BLaER1 treated with 17β-estradiol and CSF1 and Interleukin-3, amounts not matched to agents 10 nM and 100 nM (cell line): ENCODE data around the gene GRID1.
A peak's percentile ranks its signal among the peaks of the same experiment; 100 is the strongest.

Experiments
- H3K27ac ChIP-seq, 11 experiments: shearing (Covaris generic); formaldehyde crosslinking; 2 replicates each; pipeline ENCODE4 v1.8.1; 2022
- H3K27me3 ChIP-seq, 11 experiments: shearing (Covaris generic); formaldehyde crosslinking; 2 replicates each; pipeline ENCODE4 v1.8.1; 2022
- H3K36me3 ChIP-seq, 11 experiments: shearing (Covaris generic); formaldehyde crosslinking; 2 replicates each; pipeline ENCODE4 v1.8.1; 2022
- H3K4me1 ChIP-seq, 10 experiments: shearing (Covaris generic); formaldehyde crosslinking; 2 replicates each; pipeline ENCODE4 v1.8.1; 2022
- H3K4me2 ChIP-seq, 11 experiments: shearing (Covaris generic); formaldehyde crosslinking; 2 replicates each; pipeline ENCODE4 v1.8.1; 2022
- H3K4me3 ChIP-seq, 10 experiments: shearing (Covaris generic); formaldehyde crosslinking; 2 replicates each; pipeline ENCODE4 v1.8.1; 2022
- H3K9ac ChIP-seq, 11 experiments: shearing (Covaris generic); formaldehyde crosslinking; 2 replicates each; pipeline ENCODE4 v1.8.1; 2022
- H3K9me3 ChIP-seq, 11 experiments: shearing (Covaris generic); formaldehyde crosslinking; replicated peaks in 1 of 11; 2 replicates each; pipeline ENCODE4 v1.8.1; 2022
- H4K20me1 ChIP-seq, 11 experiments: shearing (Covaris generic); formaldehyde crosslinking; 2 replicates each; pipeline ENCODE4 v1.8.1; 2022
- Cebpa-rat ChIP-seq, 11 experiments: shearing (Covaris generic); IDR thresholded peaks; 2 replicates each; pipeline ENCODE4 v1.8.1; 2022

GRID1 gene

GRCh38 chr10:86194684-86195083 is 171.9 kb downstream of the GRID1 start:
- peaks cover 0 to 38% (median 21%) of the 10 kb centered on the region in 10 experiments; a peak in 16 of 20 replicates for H3K4me1 ChIP-seq

DNA sequence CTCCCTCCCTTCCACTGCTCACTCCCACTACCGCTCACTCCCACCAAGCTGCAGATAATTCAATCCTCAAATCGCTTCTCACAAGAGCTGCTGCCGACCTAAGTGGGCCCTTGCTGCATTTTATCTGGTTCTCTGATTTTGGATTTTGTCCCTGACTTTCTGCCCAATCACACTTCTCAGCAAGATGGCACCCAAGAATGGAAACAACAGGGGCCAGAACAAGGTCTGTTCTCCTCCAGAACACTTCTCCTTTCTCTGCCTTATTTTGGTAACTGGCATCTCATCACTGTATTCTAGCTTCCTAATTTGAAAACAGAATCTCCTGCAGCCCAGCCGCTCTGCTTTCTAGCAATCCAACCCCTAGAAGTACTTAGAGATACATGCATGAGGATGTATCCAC is 172.8 kb downstream of the GRID1 start:
- peaks cover 0 to 40% (median 21%) of the 10 kb centered on the region in 10 experiments; a peak in 16 of 20 replicates for H3K4me1 ChIP-seq
- no peaks in the 10 kb centered on the region for H3K36me3 ChIP-seq
- no peak overlapping the region for H3K9ac ChIP-seq
- H3K4me3 ChIP-seq: no peak overlapping the region
- TF ChIP-seq Cebpa-rat (IDR thresholded peaks at IDR 0.05): no peak
- H3K27ac ChIP-seq: no peak overlapping the region
- H3K4me2 ChIP-seq: peak overlapping the region in 8 of 11 experiments; percentile 53 to 88 (median 78); a peak in 16 of 22 replicates
- H3K9me3 ChIP-seq: no peaks in the 10 kb centered on the region
- H3K27me3 ChIP-seq: no peaks in the 10 kb centered on the region
- peaks cover 0 to 3% (median 0%) of the 10 kb centered on the region in 11 experiments; a peak in 2 of 22 replicates for H4K20me1 ChIP-seq

More at GRCh38 chr10:86194684-86195083, 171.9 kb downstream of the GRID1 start:
- H3K9ac ChIP-seq: no peak overlapping the region
- no peak for TF ChIP-seq Cebpa-rat (IDR thresholded peaks at IDR 0.05)
- 0 out of 22 replicates have a peak, but pooled peaks cover 0 to 6% (median 0%) of the 10 kb centered on the region in 11 experiments for H3K9me3 ChIP-seq
- no peaks in the 10 kb centered on the region for H3K36me3 ChIP-seq
- no peak overlapping the region for H3K27ac ChIP-seq
- H4K20me1 ChIP-seq: peaks cover 0 to 3% (median 0%) of the 10 kb centered on the region in 11 experiments; a peak in 2 of 22 replicates
- no peaks in the 10 kb centered on the region for H3K27me3 ChIP-seq
- peak overlapping the region in 7 of 11 experiments; percentile 14 to 53 (median 38); a peak in 10 of 22 replicates for H3K4me2 ChIP-seq
- no peak overlapping the region for H3K4me3 ChIP-seq

DNA sequence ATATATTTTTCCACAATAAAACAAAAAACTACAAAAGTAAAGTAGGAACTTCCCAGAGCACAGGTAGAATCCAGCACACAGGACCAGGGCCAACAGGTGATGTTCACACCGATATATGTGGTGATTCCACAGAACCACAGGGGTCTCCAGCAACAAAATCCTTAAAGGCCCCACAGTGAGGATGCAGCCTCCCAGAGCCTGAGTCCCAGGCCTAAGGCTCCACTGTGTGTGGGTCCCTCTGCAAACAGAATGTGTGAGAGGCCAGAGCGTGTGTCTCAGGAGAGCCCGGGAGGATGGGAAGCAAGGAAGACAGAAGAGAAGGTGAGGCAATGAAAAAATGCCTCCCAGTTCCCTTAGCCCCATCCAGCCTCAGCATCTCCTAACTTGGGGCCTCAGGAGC is 173.9 kb downstream of the GRID1 start:
- H4K20me1 ChIP-seq: peaks cover 0 to 3% (median 0%) of the 10 kb centered on the region in 11 experiments; a peak in 2 of 22 replicates

DNA sequence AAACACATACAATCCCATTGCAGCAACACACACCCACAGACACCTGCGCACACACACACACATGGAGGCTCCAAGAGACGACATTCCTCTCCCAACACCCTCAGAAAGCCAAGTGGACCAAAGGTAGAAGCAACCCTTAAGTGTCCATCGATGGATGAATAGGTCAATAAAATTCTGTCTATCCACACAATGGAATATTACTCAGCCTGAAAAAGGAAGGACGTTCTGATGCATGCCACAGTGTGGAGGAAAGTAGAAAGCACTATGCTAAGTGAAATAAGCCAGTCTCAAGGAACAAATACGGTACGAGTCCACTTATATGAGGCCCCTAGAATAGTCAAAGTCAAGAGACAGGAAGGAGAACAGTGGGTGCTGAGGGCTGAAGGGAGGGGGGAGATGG is 174.4 kb downstream of the GRID1 start:
- no peak for TF ChIP-seq Cebpa-rat (IDR thresholded peaks at IDR 0.05)
- H3K4me1 ChIP-seq: peaks cover 0 to 45% (median 21%) of the 10 kb centered on the region in 10 experiments; a peak in 16 of 20 replicates
- no peak overlapping the region for H3K27ac ChIP-seq
- H3K9me3 ChIP-seq: peaks cover 0 to 2% (median 0%) of the 10 kb centered on the region in 11 experiments; a peak in 1 of 22 replicates
- H3K36me3 ChIP-seq: no peaks in the 10 kb centered on the region
- no peak overlapping the region for H3K4me3 ChIP-seq
- peaks cover 0 to 3% (median 0%) of the 10 kb centered on the region in 11 experiments; a peak in 2 of 22 replicates for H4K20me1 ChIP-seq
- H3K9ac ChIP-seq: no peak overlapping the region
- no peak overlapping the region for H3K4me2 ChIP-seq
- no peaks in the 10 kb centered on the region for H3K27me3 ChIP-seq

More for the DNA sequence above, 173.9 kb downstream of the GRID1 start:
- H3K36me3 ChIP-seq: no peaks in the 10 kb centered on the region
- H3K4me3 ChIP-seq: no peak overlapping the region
- no peak overlapping the region for H3K27ac ChIP-seq
- H3K9ac ChIP-seq: no peak overlapping the region
- no peaks in the 10 kb centered on the region for H3K27me3 ChIP-seq
- no peaks in the 10 kb centered on the region for H3K9me3 ChIP-seq
- peaks cover 0 to 45% (median 21%) of the 10 kb centered on the region in 10 experiments; a peak in 16 of 20 replicates for H3K4me1 ChIP-seq
- no peak for TF ChIP-seq Cebpa-rat (IDR thresholded peaks at IDR 0.05)
- H3K4me2 ChIP-seq: peak overlapping the region in 9 of 11 experiments; percentile 2 to 88 (median 78); a peak in 16 of 22 replicates

GRCh38 chr10:86191686-86192085 is 174.9 kb downstream of the GRID1 start:
- Histone ChIP-seq H3K27me3 (no peaks in the 10 kb centered on the region), H3K4me2 (no peak overlapping the region), H3K27ac (no peak overlapping the region), H3K4me1 (peaks cover 0 to 45% (median 21%) of the 10 kb centered on the region in 10 experiments; a peak in 16 of 20 replicates), H3K9me3 (peaks cover 0 to 6% (median 3%) of the 10 kb centered on the region in 11 experiments; a peak in 10 of 22 replicates), H3K9ac (no peak overlapping the region), H4K20me1 (peaks cover 0 to 3% (median 0%) of the 10 kb centered on the region in 11 experiments; a peak in 2 of 22 replicates), H3K4me3 (no peak overlapping the region), H3K36me3 (no peaks in the 10 kb centered on the region)
- no peak for TF ChIP-seq Cebpa-rat (IDR thresholded peaks at IDR 0.05)

DNA sequence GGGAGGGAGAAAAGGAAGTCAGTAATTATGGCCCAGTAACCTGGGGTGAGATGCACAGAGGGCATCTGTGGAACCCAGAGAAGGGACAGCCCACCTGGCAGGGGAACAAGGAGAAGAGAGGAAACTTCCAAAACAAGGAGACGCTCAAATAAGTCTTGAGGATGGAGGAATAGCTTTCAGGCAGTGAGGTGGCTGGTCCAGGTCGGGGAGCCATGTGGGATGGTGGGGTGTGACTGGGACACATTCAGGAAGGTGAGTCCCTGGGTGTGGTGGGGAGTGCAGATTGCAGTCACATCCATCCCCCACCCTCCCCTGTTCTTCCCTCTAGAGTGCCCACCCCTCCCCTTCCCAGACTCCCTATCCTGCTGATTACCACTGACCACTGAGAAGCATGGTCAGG is 175.4 kb downstream of the GRID1 start:
- H3K9ac ChIP-seq: no peak overlapping the region
- peaks cover 0 to 45% (median 21%) of the 10 kb centered on the region in 10 experiments; a peak in 16 of 20 replicates for H3K4me1 ChIP-seq
- H4K20me1 ChIP-seq: peaks cover 0 to 3% (median 0%) of the 10 kb centered on the region in 11 experiments; a peak in 2 of 22 replicates
- no peak overlapping the region for H3K4me2 ChIP-seq
- TF ChIP-seq Cebpa-rat (IDR thresholded peaks at IDR 0.05): no peak
- H3K4me3 ChIP-seq: no peak overlapping the region
- H3K27ac ChIP-seq: no peak overlapping the region
- peaks cover 0 to 12% (median 8%) of the 10 kb centered on the region in 11 experiments; a peak in 15 of 22 replicates for H3K9me3 ChIP-seq
- no peaks in the 10 kb centered on the region for H3K27me3 ChIP-seq
- no peaks in the 10 kb centered on the region for H3K36me3 ChIP-seq

DNA sequence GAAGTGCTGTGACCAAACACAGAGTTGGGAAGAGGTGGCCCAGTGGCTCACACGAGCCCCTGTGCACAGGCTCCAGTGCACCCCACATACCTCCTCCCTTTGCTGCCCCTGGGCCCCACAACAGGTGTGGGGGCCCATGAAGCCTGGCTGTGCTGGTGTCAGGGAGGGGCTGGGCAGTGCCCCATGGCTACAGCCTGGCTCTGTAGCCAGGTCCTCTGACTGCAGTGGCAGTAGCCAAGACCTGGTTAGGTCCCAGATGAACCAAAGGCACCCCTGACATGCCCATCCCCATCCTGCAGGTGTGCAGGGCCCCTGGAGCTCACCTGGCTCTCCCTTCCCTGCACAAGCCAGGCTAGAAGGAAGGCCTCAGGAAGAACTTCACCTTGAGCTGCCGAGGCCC is 176.3 kb downstream of the GRID1 start:
- peaks cover 0 to 17% (median 14%) of the 10 kb centered on the region in 11 experiments; a peak in 16 of 22 replicates for H3K9me3 ChIP-seq
- H3K4me1 ChIP-seq: peaks cover 0 to 41% (median 21%) of the 10 kb centered on the region in 10 experiments; a peak in 16 of 20 replicates
- H3K4me3 ChIP-seq: no peak overlapping the region
- H3K27me3 ChIP-seq: no peaks in the 10 kb centered on the region
- H3K27ac ChIP-seq: no peak overlapping the region
- peaks cover 0 to 3% (median 0%) of the 10 kb centered on the region in 11 experiments; a peak in 2 of 22 replicates for H4K20me1 ChIP-seq
- peak overlapping the region in 1 of 11 experiments; percentile 15; a peak in 1 of 22 replicates for H3K4me2 ChIP-seq
- H3K36me3 ChIP-seq: no peaks in the 10 kb centered on the region
- H3K9ac ChIP-seq: no peak overlapping the region
- TF ChIP-seq Cebpa-rat (IDR thresholded peaks at IDR 0.05): no peak

- Histone ChIP-seq H3K27me3 (no peaks in the 10 kb centered on the region), H3K4me1 (peaks cover 0 to 37% (median 20%) of the 10 kb centered on the region in 10 experiments; a peak in 16 of 20 replicates), H3K27ac (no peak overlapping the region), H4K20me1 (peaks cover 0 to 3% (median 0%) of the 10 kb centered on the region in 11 experiments; a peak in 2 of 22 replicates), H3K36me3 (no peaks in the 10 kb centered on the region), H3K9me3 (peaks cover 0 to 17% (median 14%) of the 10 kb centered on the region in 11 experiments; a peak in 16 of 22 replicates), H3K9ac (no peak overlapping the region), H3K4me2 (peak overlapping the region in 1 of 11 experiments; percentile 15; a peak in 2 of 22 replicates), H3K4me3 (no peak overlapping the region)
- TF ChIP-seq Cebpa-rat (IDR thresholded peaks at IDR 0.05): no peak
These were observed 176.7 kb downstream of the GRID1 start for GRCh38 chr10:86189891-86190290.

DNA sequence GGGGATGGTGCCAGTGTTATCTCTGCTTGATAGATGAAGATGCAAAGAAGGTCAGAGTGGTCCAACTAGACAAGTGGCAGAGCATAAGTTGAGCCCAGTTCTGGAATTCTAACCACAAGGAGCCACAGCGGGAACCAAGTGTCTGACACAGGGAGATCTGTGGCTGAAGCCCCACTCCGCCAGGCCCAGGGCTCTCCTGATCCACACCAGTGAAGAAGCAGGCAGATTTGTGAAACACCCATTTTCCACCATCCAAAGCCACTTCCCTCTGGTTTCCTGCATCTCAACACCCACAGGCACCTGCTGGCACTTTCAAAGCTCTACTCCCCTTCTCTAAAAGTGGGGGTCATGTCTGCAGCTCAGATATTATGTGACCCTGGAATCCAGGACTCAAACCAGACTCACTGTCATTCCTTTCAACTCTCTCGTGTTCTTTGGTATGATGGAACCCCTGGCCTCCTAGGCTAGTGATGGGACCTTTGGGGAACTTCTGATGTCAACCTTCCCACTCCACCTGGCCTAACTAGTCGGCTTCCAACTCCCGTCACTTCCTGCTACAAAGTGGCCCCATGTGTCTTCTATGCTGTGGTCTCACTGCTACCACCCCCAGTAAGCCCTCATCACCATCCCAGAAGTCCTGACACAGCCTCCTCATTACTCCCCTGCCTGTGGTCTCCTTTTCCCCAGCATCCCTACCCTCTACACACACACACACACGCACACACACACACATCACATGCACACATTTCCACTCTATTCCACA is 177.6 kb downstream of the GRID1 start:
- H3K36me3 ChIP-seq: no peaks in the 10 kb centered on the region
- no peak for TF ChIP-seq Cebpa-rat (IDR thresholded peaks at IDR 0.05)
- no peak overlapping the region for H3K27ac ChIP-seq
- H3K27me3 ChIP-seq: no peaks in the 10 kb centered on the region
- peaks cover 0 to 17% (median 14%) of the 10 kb centered on the region in 11 experiments; a peak in 16 of 22 replicates for H3K9me3 ChIP-seq
- no peaks in the 10 kb centered on the region; a peak in 1 of 22 replicates for H4K20me1 ChIP-seq
- peak overlapping the region in 5 of 11 experiments; percentile 18 to 31 (median 22); a peak in 7 of 22 replicates for H3K4me2 ChIP-seq
- H3K4me1 ChIP-seq: peaks cover 0 to 28% (median 14%) of the 10 kb centered on the region in 10 experiments; a peak in 16 of 20 replicates
- no peak overlapping the region for H3K4me3 ChIP-seq
- H3K9ac ChIP-seq: no peak overlapping the region
